ENCODE data around the gene SLC25A33.
"Not testable (repeated sequence)": the region's sequence is repeated elsewhere in the genome, so short reads cannot be mapped to it uniquely, and the experiment has no call there.

The SLC25A33 gene

GRCh38 chr1:9558271-9558945 is 19.1 kb downstream of the SLC25A33 start:
- H3K27me3 ChIP-seq (ENCODE audit: insufficient read depth, poor library complexity, severe bottlenecking) = no peaks in the 10 kb centered on the region
- no peak overlapping the region for H3K27ac ChIP-seq (ENCODE audit: poor library complexity, severe bottlenecking)
- H3K9me3 ChIP-seq (ENCODE audit: severe bottlenecking) = no peaks in the 10 kb centered on the region
- no peak for ATAC-seq (ENCODE audit: low read depth)
- no peak for DNase-seq (ENCODE audit: low spot score)
- peaks cover 43% of the 10 kb centered on the region for H3K36me3 ChIP-seq (ENCODE audit: low read depth)
- H3K4me1 ChIP-seq (ENCODE audit: insufficient read depth, poor library complexity, severe bottlenecking) = peaks cover 15% of the 10 kb centered on the region
- TF ChIP-seq CTCF (IDR thresholded peaks at IDR 0.05; ENCODE audit: poor library complexity, severe bottlenecking) = no peak
- H3K4me3 ChIP-seq (ENCODE audit: severe bottlenecking) = no peak overlapping the region

GRCh38 chr1:9558946-9559545 is 19.8 kb downstream of the SLC25A33 start:
- no peaks in the 10 kb centered on the region for H3K27me3 ChIP-seq (ENCODE audit: insufficient read depth, poor library complexity, severe bottlenecking)
- no peaks in the 10 kb centered on the region for H3K9me3 ChIP-seq (ENCODE audit: severe bottlenecking)
- no peak for TF ChIP-seq CTCF (IDR thresholded peaks at IDR 0.05; ENCODE audit: poor library complexity, severe bottlenecking)
- H3K27ac ChIP-seq (ENCODE audit: poor library complexity, severe bottlenecking) = no peak overlapping the region
- ATAC-seq (ENCODE audit: low read depth) (no peak), DNase-seq (ENCODE audit: low spot score) (no peak)
- H3K4me3 ChIP-seq (ENCODE audit: severe bottlenecking) = no peak overlapping the region
- H3K36me3 ChIP-seq (ENCODE audit: low read depth) = peaks cover 37% of the 10 kb centered on the region
- peaks cover 15% of the 10 kb centered on the region for H3K4me1 ChIP-seq (ENCODE audit: insufficient read depth, poor library complexity, severe bottlenecking)

GRCh38 chr1:9559673-9560072 is 20.4 kb downstream of the SLC25A33 start:
- H3K27ac ChIP-seq (ENCODE audit: poor library complexity, severe bottlenecking) = no peak overlapping the region
- no peak for ATAC-seq (ENCODE audit: low read depth)
- no peak overlapping the region for H3K4me3 ChIP-seq (ENCODE audit: severe bottlenecking)
- no peak for TF ChIP-seq CTCF (IDR thresholded peaks at IDR 0.05; ENCODE audit: poor library complexity, severe bottlenecking)
- H3K9me3 ChIP-seq (ENCODE audit: severe bottlenecking) = no peaks in the 10 kb centered on the region
- no peaks in the 10 kb centered on the region for H3K27me3 ChIP-seq (ENCODE audit: insufficient read depth, poor library complexity, severe bottlenecking)
- peaks cover 31% of the 10 kb centered on the region for H3K36me3 ChIP-seq (ENCODE audit: low read depth)
- no peak for DNase-seq (ENCODE audit: low spot score)
- peaks cover 15% of the 10 kb centered on the region for H3K4me1 ChIP-seq (ENCODE audit: insufficient read depth, poor library complexity, severe bottlenecking)

GRCh38 chr1:9560090-9560489 is 20.8 kb downstream of the SLC25A33 start:
- H3K27ac ChIP-seq (ENCODE audit: poor library complexity, severe bottlenecking); H3K27me3 ChIP-seq (ENCODE audit: insufficient read depth, poor library complexity, severe bottlenecking); H3K4me3 ChIP-seq (ENCODE audit: severe bottlenecking); DNase-seq (ENCODE audit: low spot score); ATAC-seq (ENCODE audit: low read depth); H3K9me3 ChIP-seq (ENCODE audit: severe bottlenecking): not testable (repeated sequence)
- H3K36me3 ChIP-seq (ENCODE audit: low read depth) = peaks cover 28% of the 10 kb centered on the region
- H3K4me1 ChIP-seq (ENCODE audit: insufficient read depth, poor library complexity, severe bottlenecking) = peaks cover 14% of the 10 kb centered on the region

GRCh38 chr1:9561429-9561828 is 22.2 kb downstream of the SLC25A33 start:
- no peak overlapping the region for H3K27ac ChIP-seq (ENCODE audit: poor library complexity, severe bottlenecking)
- no peaks in the 10 kb centered on the region for H3K9me3 ChIP-seq (ENCODE audit: severe bottlenecking)
- ATAC-seq (ENCODE audit: low read depth) = peak; percentile 97
- no peak overlapping the region for H3K4me3 ChIP-seq (ENCODE audit: severe bottlenecking)
- no peak for DNase-seq (ENCODE audit: low spot score)
- no peaks in the 10 kb centered on the region for H3K27me3 ChIP-seq (ENCODE audit: insufficient read depth, poor library complexity, severe bottlenecking)
- peaks cover 15% of the 10 kb centered on the region for H3K36me3 ChIP-seq (ENCODE audit: low read depth)
- no peak for TF ChIP-seq CTCF (IDR thresholded peaks at IDR 0.05; ENCODE audit: poor library complexity, severe bottlenecking)
- peaks cover 8% of the 10 kb centered on the region for H3K4me1 ChIP-seq (ENCODE audit: insufficient read depth, poor library complexity, severe bottlenecking)

Data from RWPE2 (cell line).